Mesothelial cell of epicardium (in vitro differentiated cells): ENCODE results near the gene BTNL3. TPM values are rescaled to one million over a fixed set of nuclear protein-coding genes. Genes with fewer than 3 reads are reported as not detected.

Experiments used
- DNase-seq, 2 experiments: peaks; one replicate each; pipeline ENCODE4 v3.0.0; 2021; ENCODE audit warnings: low spot score in 2 of 2; ENCODE audit not compliant: unreplicated experiment in 2 of 2
- H3K27ac Mint-ChIP-seq: 2 replicates; pipeline ENCODE4 v1.8.0; 2021; ENCODE audit warnings: mixed read lengths
- H3K27me3 Mint-ChIP-seq: 2 replicates; pipeline ENCODE4 v1.8.0; 2021; ENCODE audit warnings: low read depth, mixed read lengths
- H3K36me3 Mint-ChIP-seq: 2 replicates; pipeline ENCODE4 v1.8.0; 2021; ENCODE audit warnings: mixed read lengths
- H3K4me1 Mint-ChIP-seq: 2 replicates; pipeline ENCODE4 v1.8.0; 2021; ENCODE audit warnings: mixed read lengths
- H3K4me3 Mint-ChIP-seq: 2 replicates; pipeline ENCODE4 v1.8.0; 2021; ENCODE audit warnings: mild to moderate bottlenecking, moderate library complexity, mixed read lengths
- H3K9me3 Mint-ChIP-seq: 2 replicates; pipeline ENCODE4 v1.8.0; 2021; ENCODE audit warnings: mixed read lengths
- total RNA-seq: library from RNA; stranded (reverse); gene quantifications from 3 replicates; pipeline ENCODE4 v1.2.1, GENCODE V29; 2021
- TF ChIP-seq, protein P1 (sequence below): fragments of 200-600 bp; sonication (generic); IDR thresholded peaks from one replicate; pipeline ENCODE4 v1.5.0; 2021; ENCODE audit warnings: antibody characterized with exemption; ENCODE audit not compliant: unreplicated experiment

The BTNL3 gene
- total RNA-seq, 1 donor from 2014 or later, result not detected

DNA sequence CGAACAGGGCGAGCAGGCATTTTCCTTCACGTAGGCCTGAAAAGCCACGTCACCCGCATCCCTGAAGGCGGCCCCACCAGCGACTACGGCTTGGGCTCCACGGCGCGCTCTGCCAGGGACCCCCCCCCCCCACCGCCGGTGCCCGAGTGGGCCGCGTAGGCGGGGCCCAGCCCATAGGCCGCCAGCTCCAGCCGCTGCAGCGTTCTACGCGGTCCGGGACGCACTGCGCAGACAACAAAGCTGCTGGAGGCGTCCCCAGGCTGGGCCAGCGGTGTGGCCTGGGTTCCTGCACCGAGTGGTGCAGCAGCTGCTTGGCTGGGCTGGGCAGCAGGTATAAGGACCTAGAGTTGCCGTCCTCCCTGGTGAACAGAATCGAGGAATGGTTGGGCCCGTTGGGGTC, 18.3 kb upstream of the BTNL3 start:
- no peak for DNase-seq
- TF ChIP-seq, protein P1, sequence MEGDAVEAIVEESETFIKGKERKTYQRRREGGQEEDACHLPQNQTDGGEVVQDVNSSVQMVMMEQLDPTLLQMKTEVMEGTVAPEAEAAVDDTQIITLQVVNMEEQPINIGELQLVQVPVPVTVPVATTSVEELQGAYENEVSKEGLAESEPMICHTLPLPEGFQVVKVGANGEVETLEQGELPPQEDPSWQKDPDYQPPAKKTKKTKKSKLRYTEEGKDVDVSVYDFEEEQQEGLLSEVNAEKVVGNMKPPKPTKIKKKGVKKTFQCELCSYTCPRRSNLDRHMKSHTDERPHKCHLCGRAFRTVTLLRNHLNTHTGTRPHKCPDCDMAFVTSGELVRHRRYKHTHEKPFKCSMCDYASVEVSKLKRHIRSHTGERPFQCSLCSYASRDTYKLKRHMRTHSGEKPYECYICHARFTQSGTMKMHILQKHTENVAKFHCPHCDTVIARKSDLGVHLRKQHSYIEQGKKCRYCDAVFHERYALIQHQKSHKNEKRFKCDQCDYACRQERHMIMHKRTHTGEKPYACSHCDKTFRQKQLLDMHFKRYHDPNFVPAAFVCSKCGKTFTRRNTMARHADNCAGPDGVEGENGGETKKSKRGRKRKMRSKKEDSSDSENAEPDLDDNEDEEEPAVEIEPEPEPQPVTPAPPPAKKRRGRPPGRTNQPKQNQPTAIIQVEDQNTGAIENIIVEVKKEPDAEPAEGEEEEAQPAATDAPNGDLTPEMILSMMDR, result no peak
- H3K36me3 Mint-ChIP-seq, result no peaks in the 10 kb centered on the region
- H3K9me3 Mint-ChIP-seq, result peaks cover 3% of the 10 kb centered on the region
- peaks cover 5% of the 10 kb centered on the region for H3K27me3 Mint-ChIP-seq
- no peak overlapping the region for H3K4me3 Mint-ChIP-seq
- no peaks in the 10 kb centered on the region for H3K4me1 Mint-ChIP-seq
- no peak overlapping the region for H3K27ac Mint-ChIP-seq

DNA sequence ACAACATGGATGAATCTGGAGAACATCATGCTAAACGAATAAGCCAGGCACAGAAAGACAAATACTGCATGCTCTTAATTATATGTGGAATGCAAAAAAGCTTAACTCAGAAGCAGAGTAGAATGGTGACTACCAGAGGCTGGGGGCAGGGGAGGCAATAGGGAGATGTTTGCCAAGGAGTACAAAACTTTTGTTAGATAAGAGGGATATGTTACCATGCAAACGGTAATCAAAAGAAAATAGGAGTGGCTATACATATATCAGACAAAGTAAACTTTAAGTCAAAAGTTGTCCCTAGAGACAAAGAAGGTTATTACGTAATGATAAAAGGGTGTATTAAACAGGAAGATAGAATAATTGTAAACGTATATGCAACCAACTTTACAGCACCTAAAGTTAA, 17.8 kb upstream of the BTNL3 start:
- DNase-seq, result no peak

DNA sequence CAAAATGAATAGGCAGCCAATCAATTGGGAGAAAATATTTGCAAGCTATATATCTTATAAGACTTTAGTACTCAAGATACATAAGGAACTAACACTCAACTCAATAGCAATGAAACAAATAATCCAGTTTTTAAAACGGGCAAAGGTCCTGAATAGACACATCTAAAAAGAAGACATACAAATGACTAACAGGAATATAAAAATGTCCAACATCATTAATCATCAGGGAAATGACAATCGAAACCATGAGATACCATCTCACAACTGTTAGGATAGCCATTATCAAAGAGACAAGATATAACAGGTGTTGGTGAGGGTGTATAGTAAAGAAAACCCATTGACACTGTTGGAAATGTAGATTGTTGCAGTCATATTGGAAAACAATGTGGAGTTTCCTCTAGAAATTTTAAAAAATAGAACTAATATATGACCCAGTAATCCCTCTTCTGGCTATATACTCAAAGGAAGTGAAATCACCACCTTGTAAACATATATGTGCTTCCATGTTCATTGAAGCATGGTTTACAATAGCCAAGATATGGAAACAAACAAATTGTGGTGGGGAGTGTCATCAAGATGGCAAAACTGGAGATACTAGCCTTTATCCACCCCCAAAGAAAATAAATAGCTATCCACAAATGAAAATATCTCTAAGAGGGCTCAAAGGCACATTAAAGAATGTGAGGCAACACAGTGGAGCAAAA, 13.9 kb upstream of the BTNL3 start:
- Mint-ChIP-seq H3K4me1 (no peaks in the 10 kb centered on the region), H3K27ac (no peak overlapping the region), H3K4me3 (no peak overlapping the region), H3K9me3 (peaks cover 3% of the 10 kb centered on the region), H3K36me3 (no peaks in the 10 kb centered on the region), H3K27me3 (peaks cover 3% of the 10 kb centered on the region)
- DNase-seq, result no peak
- TF ChIP-seq, protein P1, result no peak

More for the DNA sequence above, 17.8 kb upstream of the BTNL3 start:
- no peaks in the 10 kb centered on the region for H3K4me1 Mint-ChIP-seq
- peaks cover 5% of the 10 kb centered on the region for H3K27me3 Mint-ChIP-seq
- TF ChIP-seq, protein P1, result no peak
- H3K36me3 Mint-ChIP-seq, result no peaks in the 10 kb centered on the region
- H3K27ac Mint-ChIP-seq, result no peak overlapping the region
- peaks cover 3% of the 10 kb centered on the region for H3K9me3 Mint-ChIP-seq
- no peak overlapping the region for H3K4me3 Mint-ChIP-seq

DNA sequence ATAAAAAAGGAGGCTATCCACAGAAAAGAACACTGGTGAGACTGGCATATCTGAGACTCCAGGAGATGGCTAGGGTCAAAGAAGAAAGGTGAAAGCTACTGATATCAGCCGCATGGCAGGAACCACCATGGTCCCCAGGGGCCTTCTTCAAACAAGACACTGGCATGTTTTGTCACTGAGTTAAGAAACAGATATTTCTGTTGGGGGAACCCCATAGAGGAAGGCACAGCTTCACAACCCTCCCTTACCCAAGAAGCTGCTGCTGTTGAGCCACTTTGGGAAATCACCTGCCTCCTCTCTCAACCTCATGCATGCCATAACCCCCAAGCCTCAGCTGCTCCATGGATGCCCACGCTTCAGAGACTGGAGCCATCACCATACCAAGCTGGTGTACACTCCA, 13.3 kb upstream of the BTNL3 start:
- H3K9me3 Mint-ChIP-seq, result peaks cover 3% of the 10 kb centered on the region
- H3K27me3 Mint-ChIP-seq, result peaks cover 3% of the 10 kb centered on the region
- no peaks in the 10 kb centered on the region for H3K4me1 Mint-ChIP-seq
- TF ChIP-seq, protein P1, result no peak
- DNase-seq, result no peak
- no peaks in the 10 kb centered on the region for H3K36me3 Mint-ChIP-seq
- H3K27ac Mint-ChIP-seq, result no peak overlapping the region
- no peak overlapping the region for H3K4me3 Mint-ChIP-seq

DNA sequence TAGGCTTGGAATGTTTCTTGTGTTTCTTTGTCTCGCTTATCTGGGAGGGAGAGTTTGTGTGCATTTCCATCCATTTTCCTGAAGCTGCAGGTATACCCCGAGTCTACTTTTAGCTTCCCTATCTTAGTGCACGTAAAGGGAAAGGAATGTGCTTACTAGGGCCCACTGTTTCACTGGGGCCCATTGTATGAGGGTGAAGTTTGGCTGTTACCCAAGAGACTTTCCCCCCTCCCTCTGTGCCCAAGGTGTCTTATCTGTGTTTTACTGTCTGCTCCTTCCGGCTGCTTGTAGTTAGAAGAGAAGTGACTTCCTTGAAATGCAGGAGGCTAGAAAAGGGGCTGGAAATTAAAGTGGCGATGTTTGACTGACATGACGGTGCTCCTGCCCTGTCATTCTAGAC, 12.1 kb upstream of the BTNL3 start:
- Mint-ChIP-seq H3K4me3 (no peak overlapping the region), H3K27ac (no peak overlapping the region), H3K27me3 (no peaks in the 10 kb centered on the region), H3K9me3 (peaks cover 3% of the 10 kb centered on the region), H3K36me3 (no peaks in the 10 kb centered on the region), H3K4me1 (no peaks in the 10 kb centered on the region)
- TF ChIP-seq, protein P1, result no peak
- no peak for DNase-seq
